Endodermal cell (in vitro differentiated cells): ENCODE measurements around the gene AOPEP. TPM values are rescaled to one million over a fixed set of nuclear protein-coding genes. Genes with fewer than 3 reads are reported as not detected.

Experiments used
- DNase-seq: peaks from one replicate; pipeline ENCODE4 v3.0.0-alpha.2; 2017
- H3K27ac ChIP-seq: 2 replicates; pipeline ENCODE4 v1.5.1; 2013; ENCODE audit warnings: mild to moderate bottlenecking, low read depth, low read length, moderate library complexity
- H3K27me3 ChIP-seq: 2 replicates; pipeline ENCODE4 v1.6.1; 2013; ENCODE audit warnings: mild to moderate bottlenecking, low read length, moderate library complexity; ENCODE audit not compliant: insufficient read depth, control insufficient read depth, poor library complexity, severe bottlenecking
- H3K36me3 ChIP-seq: 2 replicates; pipeline ENCODE4 v1.7.0; 2013; ENCODE audit warnings: mild to moderate bottlenecking, low read length, moderate library complexity; ENCODE audit not compliant: control insufficient read depth, insufficient read depth
- H3K4me1 ChIP-seq: one replicate; pipeline ENCODE4 v1.7.0; 2013; ENCODE audit warnings: low read length; ENCODE audit not compliant: control insufficient read depth, insufficient read depth
- H3K4me3 ChIP-seq: 2 replicates; pipeline ENCODE4 v1.5.1; 2013; ENCODE audit warnings: mild to moderate bottlenecking, low read length, moderate library complexity
- H3K9ac ChIP-seq: 2 replicates; pipeline ENCODE4 v1.6.1; 2013; ENCODE audit warnings: mild to moderate bottlenecking, low read length, moderate library complexity; ENCODE audit not compliant: poor library complexity, severe bottlenecking; ENCODE audit errors: extremely low read depth
- H3K9me3 ChIP-seq: 2 replicates; pipeline ENCODE4 v1.6.1; 2013; ENCODE audit warnings: mild to moderate bottlenecking, low read length, moderate library complexity; ENCODE audit not compliant: control insufficient read depth
- H3K27ac Mint-ChIP-seq: 2 replicates; pipeline ENCODE4 v1.8.0; 2020; ENCODE audit warnings: mixed read lengths
- H3K27me3 Mint-ChIP-seq: 2 replicates; pipeline ENCODE4 v1.8.0; 2021; ENCODE audit warnings: mild to moderate bottlenecking, mixed read lengths; ENCODE audit not compliant: insufficient read depth
- H3K36me3 Mint-ChIP-seq: 2 replicates; pipeline ENCODE4 v1.8.0; 2020; ENCODE audit warnings: low read depth, mixed read lengths
- H3K4me1 Mint-ChIP-seq: 2 replicates; pipeline ENCODE4 v1.8.0; 2020; ENCODE audit warnings: mixed read lengths
- H3K4me3 Mint-ChIP-seq: 2 replicates; pipeline ENCODE4 v1.8.0; 2020; ENCODE audit warnings: mild to moderate bottlenecking, moderate library complexity, mixed read lengths
- H3K9me3 Mint-ChIP-seq: 2 replicates; pipeline ENCODE4 v1.8.0; 2020; ENCODE audit warnings: mild to moderate bottlenecking, mixed read lengths
- WGBS, 2 experiments: methylation state at CpG; one replicate each; pipeline versions ENCODE4 v1.1.5 to v1.1.7; 2013; ENCODE audit warnings: missing lambda C conversion rate in 2 of 2, mixed read lengths in 1 of 2; ENCODE audit not compliant: insufficient coverage in 1 of 2, insufficient read length in 1 of 2; 5-methylcytosine and 5-hydroxymethylcytosine counted together
- total RNA-seq, 2 donors: library from RNA; stranded (reverse); fragmentation: NEBNext Ultra II Directional in 1 of 2; extraction: Animal tissue kit (Norgen Biotek cat#: 25700) in 1 of 2; gene quantifications; 2 replicates in 1 of 2; 3 replicates in 1 of 2; pipeline ENCODE4 v1.2.1, GENCODE V29; 2021
- TF ChIP-seq, protein P1 (sequence below): fragments of 200-600 bp; sonication (generic); conservative IDR thresholded peaks from 2 replicates; pipeline ENCODE4 v1.5.0; 2021; ENCODE audit warnings: antibody characterized with exemption, mild to moderate bottlenecking

AOPEP gene
- total RNA-seq, 2 donors from 2014 or later, result 23.4 to 33.7 TPM

DNA sequence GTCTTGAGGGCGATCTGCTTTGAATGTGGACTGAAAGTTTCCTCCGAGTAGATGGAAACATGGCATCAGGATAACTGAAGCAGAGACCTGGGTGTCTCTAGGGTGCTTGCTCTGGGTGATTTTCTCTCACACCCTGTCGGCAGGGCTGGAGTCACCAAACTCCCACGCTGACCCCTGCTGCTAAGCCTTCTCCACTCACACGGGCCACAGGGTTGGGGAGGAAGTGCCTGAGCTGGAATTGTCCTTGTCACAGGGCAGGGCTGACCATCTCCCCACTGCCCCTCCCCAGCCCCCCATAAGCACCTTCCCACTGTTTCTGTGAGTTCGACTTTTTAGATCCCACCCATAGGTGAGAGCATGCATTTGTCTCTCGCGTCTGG, 378.1 kb downstream of the AOPEP start:
- Mint-ChIP-seq H3K4me3 (no peak overlapping the region), H3K27me3 (no peaks in the 10 kb centered on the region), H3K36me3 (peaks cover 12% of the 10 kb centered on the region), H3K4me1 (peaks cover 4% of the 10 kb centered on the region), H3K27ac (no peak overlapping the region), H3K9me3 (no peaks in the 10 kb centered on the region)
- Histone ChIP-seq H3K36me3 (peaks cover 23% of the 10 kb centered on the region), H3K4me1 (no peaks in the 10 kb centered on the region), H3K9ac (no peak overlapping the region), H3K27ac (no peak overlapping the region), H3K4me3 (no peak overlapping the region), H3K27me3 (no peaks in the 10 kb centered on the region), H3K9me3 (no peaks in the 10 kb centered on the region)
- no peak for DNase-seq
- WGBS, 2 experiments, result 94 to 100% methylated on average over 4 to 8 of the region's 8 CpGs
- TF ChIP-seq, protein P1, sequence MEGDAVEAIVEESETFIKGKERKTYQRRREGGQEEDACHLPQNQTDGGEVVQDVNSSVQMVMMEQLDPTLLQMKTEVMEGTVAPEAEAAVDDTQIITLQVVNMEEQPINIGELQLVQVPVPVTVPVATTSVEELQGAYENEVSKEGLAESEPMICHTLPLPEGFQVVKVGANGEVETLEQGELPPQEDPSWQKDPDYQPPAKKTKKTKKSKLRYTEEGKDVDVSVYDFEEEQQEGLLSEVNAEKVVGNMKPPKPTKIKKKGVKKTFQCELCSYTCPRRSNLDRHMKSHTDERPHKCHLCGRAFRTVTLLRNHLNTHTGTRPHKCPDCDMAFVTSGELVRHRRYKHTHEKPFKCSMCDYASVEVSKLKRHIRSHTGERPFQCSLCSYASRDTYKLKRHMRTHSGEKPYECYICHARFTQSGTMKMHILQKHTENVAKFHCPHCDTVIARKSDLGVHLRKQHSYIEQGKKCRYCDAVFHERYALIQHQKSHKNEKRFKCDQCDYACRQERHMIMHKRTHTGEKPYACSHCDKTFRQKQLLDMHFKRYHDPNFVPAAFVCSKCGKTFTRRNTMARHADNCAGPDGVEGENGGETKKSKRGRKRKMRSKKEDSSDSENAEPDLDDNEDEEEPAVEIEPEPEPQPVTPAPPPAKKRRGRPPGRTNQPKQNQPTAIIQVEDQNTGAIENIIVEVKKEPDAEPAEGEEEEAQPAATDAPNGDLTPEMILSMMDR, result no peak

DNA sequence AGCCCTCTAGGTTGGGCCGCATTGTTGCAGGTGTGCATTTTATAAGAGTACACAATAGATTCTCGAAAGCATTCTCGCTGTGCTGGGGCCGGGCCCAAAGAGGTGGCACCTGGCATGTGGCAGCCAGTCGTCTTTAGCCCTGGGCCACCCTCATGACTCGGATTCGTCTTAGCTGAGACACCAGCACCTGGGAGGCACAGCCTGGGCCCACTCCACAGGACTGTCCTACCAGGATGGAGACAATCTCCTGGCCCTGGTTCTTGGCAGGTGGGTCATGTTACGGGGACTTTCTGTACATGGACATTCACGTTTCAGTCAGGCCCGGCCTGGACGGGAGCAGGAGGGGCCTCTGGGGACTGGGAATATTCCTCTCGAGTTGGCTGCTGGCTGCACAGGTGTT, 378.5 kb downstream of the AOPEP start:
- peaks cover 4% of the 10 kb centered on the region for H3K4me1 Mint-ChIP-seq
- no peak overlapping the region for H3K4me3 Mint-ChIP-seq
- no peak overlapping the region for H3K9ac ChIP-seq
- 87 to 93% methylated on average over 3 to 12 of the region's 12 CpGs for WGBS, 2 experiments
- no peak overlapping the region for H3K4me3 ChIP-seq
- H3K9me3 ChIP-seq, result no peaks in the 10 kb centered on the region
- H3K36me3 ChIP-seq, result peaks cover 26% of the 10 kb centered on the region
- DNase-seq, result no peak
- peaks cover 14% of the 10 kb centered on the region for H3K36me3 Mint-ChIP-seq
- TF ChIP-seq, protein P1, result no peak
- no peaks in the 10 kb centered on the region for H3K27me3 ChIP-seq
- H3K27ac ChIP-seq, result no peak overlapping the region
- H3K9me3 Mint-ChIP-seq, result no peaks in the 10 kb centered on the region
- no peak overlapping the region for H3K27ac Mint-ChIP-seq
- H3K27me3 Mint-ChIP-seq, result no peaks in the 10 kb centered on the region
- no peaks in the 10 kb centered on the region for H3K4me1 ChIP-seq

DNA sequence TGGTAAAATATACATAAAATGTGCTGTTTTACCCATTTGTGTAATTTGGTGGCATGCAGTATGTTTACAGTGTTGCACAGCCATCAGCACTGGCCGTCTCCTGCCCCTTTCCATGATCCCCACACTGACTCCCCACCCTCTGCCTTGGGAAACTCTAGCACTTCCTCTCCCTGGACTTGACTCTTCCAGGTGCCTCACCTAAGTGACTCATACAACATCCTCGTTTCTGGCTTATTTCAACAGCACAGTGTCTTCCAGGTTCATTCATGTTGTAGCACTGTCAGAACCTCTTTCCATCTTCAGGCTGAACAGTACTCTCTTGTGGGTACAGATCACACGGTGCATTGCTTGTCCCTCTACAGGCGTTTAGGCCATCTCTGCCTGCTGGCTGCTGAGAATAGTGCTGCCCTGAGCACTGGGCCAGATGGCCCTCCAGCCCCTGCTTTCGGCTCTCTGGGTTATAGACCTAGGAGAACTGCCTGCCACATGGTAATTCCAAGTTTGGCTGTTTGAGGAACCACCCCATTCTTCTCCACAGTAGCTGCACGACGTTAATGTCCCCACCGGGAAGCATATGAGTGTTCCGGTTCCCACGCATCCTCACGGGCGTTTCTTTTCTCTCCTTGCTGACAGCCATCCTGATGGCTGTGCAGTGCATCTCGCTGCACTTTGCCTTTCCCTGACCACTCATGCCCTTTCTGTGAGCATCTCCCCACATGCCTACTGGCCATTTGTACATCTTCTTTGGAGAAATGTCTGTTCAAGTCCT, 379.2 kb downstream of the AOPEP start:
- no peak overlapping the region for H3K4me3 Mint-ChIP-seq
- peaks cover 14% of the 10 kb centered on the region for H3K36me3 Mint-ChIP-seq
- no peaks in the 10 kb centered on the region for H3K27me3 ChIP-seq
- peaks cover 26% of the 10 kb centered on the region for H3K36me3 ChIP-seq
- 92 to 94% methylated on average over 13 of the region's 13 CpGs for WGBS, 2 experiments
- no peaks in the 10 kb centered on the region for H3K9me3 Mint-ChIP-seq
- H3K9ac ChIP-seq, result no peak overlapping the region
- no peaks in the 10 kb centered on the region for H3K4me1 ChIP-seq
- H3K4me1 Mint-ChIP-seq, result peaks cover 4% of the 10 kb centered on the region
- DNase-seq, result no peak
- no peaks in the 10 kb centered on the region for H3K9me3 ChIP-seq
- TF ChIP-seq, protein P1, result no peak
- no peak overlapping the region for H3K4me3 ChIP-seq
- H3K27me3 Mint-ChIP-seq, result no peaks in the 10 kb centered on the region
- no peak overlapping the region for H3K27ac Mint-ChIP-seq
- no peak overlapping the region for H3K27ac ChIP-seq
